ENCODE results near the gene GATAD2A. TPM values are rescaled to one million over a fixed set of nuclear protein-coding genes. Genes with fewer than 3 reads are reported as not detected.

Gene GATAD2A
- total RNA-seq, 3 donors from 2014 or later: 89.3 to 117 (median 107) TPM

- no peaks in the 10 kb centered on the region for H3K4me1 ChIP-seq (ENCODE audit: low read depth)
- no peaks in the 10 kb centered on the region for H3K36me3 ChIP-seq (ENCODE audit: low read depth)
- no peak for TF ChIP-seq CTCF (IDR thresholded peaks at IDR 0.05)
- no peak overlapping the region for H3K4me3 ChIP-seq
- ATAC-seq (no peak), DNase-seq (no peak)
- intact Hi-C loops (cut with DNase I, micrococcal nuclease): no loop called here
- H3K9me3 ChIP-seq: no peaks in the 10 kb centered on the region
Measured at GRCh38 chr19:19436137-19436691, 30.7 kb downstream of the GATAD2A start.

GRCh38 chr19:19438366-19439175 lies 33.1 kb downstream of the GATAD2A start:
- DNase-seq (no peak), ATAC-seq (peak; percentile 11)
- Histone ChIP-seq H3K36me3 (ENCODE audit: low read depth) (no peaks in the 10 kb centered on the region), H3K9me3 (no peaks in the 10 kb centered on the region), H3K4me1 (ENCODE audit: low read depth) (peaks cover 3% of the 10 kb centered on the region), H3K4me3 (no peak overlapping the region)
- no peak for TF ChIP-seq CTCF (IDR thresholded peaks at IDR 0.05)
- intact Hi-C loops (cut with DNase I, micrococcal nuclease): no loop called here

GRCh38 chr19:19439176-19439482 lies 33.7 kb downstream of the GATAD2A start:
- ATAC-seq (peak; percentile 18), DNase-seq (no peak)
- TF ChIP-seq CTCF (IDR thresholded peaks at IDR 0.05): no peak
- Histone ChIP-seq H3K36me3 (ENCODE audit: low read depth) (no peaks in the 10 kb centered on the region), H3K9me3 (no peaks in the 10 kb centered on the region), H3K4me3 (no peak overlapping the region), H3K4me1 (ENCODE audit: low read depth) (peaks cover 5% of the 10 kb centered on the region)
- intact Hi-C loops (cut with DNase I, micrococcal nuclease): no loop called here

- DNase-seq (peak in 1 of 3 donors; percentile 9), ATAC-seq (no peak)
- intact Hi-C loops (cut with DNase I, micrococcal nuclease): no loop called here
- H3K4me1 ChIP-seq (ENCODE audit: low read depth): peaks cover 18% of the 10 kb centered on the region
- H3K36me3 ChIP-seq (ENCODE audit: low read depth): no peaks in the 10 kb centered on the region
- no peak for TF ChIP-seq CTCF (IDR thresholded peaks at IDR 0.05)
- no peaks in the 10 kb centered on the region for H3K9me3 ChIP-seq
- H3K4me3 ChIP-seq: no peak overlapping the region
Measured at GRCh38 chr19:19443283-19443682, 37.8 kb downstream of the GATAD2A start.

GRCh38 chr19:19443902-19444680 lies 38.6 kb downstream of the GATAD2A start:
- DNase-seq: peak in 1 of 3 donors; percentile 20
- Histone ChIP-seq H3K36me3 (ENCODE audit: low read depth) (no peaks in the 10 kb centered on the region), H3K4me3 (no peak overlapping the region), H3K4me1 (ENCODE audit: low read depth) (peaks cover 18% of the 10 kb centered on the region), H3K9me3 (no peaks in the 10 kb centered on the region)
- TF ChIP-seq CTCF (IDR thresholded peaks at IDR 0.05): no peak
- intact Hi-C loops (cut with DNase I, micrococcal nuclease): no loop called here
- ATAC-seq: peak; percentile 22

All from mucosa of descending colon (tissue), 3 donors.